GM21381 (cell line): ENCODE data around the gene SCLT1.
"Not testable (repeated sequence)": the region's sequence is repeated elsewhere in the genome, so short reads cannot be mapped to it uniquely, and the experiment has no call there.

Experiments used
- ATAC-seq: cut with Tn5 transposase; IDR thresholded peaks from one replicate; pipeline ENCODE4 v1.9.1; 2021; ENCODE audit warnings: mild to moderate bottlenecking, moderate library complexity; ENCODE audit not compliant: unreplicated experiment

Gene SCLT1

DNA sequence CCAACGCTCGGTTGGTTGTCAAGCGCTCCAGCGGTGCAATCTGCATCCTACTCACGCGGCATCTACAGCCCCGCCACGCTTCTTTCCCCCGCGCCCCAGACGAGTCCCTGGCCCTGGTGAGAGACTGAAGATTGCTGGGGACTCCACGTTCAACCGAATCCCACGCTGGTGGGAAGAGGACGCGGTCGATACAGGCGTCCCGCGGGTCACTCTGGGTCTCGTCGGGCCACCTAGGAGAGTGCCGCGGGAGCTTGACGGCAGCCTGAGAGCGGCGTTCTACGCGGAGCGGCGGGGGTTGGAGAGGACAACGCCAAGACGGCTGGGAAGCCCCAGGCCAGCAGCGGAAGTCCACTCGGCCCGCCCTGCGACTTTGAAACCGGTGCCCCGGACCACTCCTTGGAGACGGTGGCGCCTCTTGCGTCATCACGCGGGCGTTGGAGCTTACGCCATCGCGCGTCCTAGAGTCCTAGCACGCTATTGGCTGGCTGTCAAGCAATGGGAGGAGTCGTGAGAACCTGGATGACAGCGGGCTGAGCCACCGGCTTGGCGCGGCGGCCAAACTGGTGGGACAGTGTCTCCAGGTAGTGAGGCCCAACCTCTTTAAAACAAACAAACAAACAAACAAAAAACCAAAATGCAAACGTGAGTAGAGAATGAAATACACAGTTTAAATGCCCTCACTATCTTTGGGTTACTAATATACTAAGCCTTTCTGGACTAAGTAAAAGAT lies at the start of gene SCLT1:
Gene SCLT1 (minus strand): TSS at position 349 of the 730 bp plus-strand sequence. CDS start 436 bp downstream, outside the sequence.
- ATAC-seq, result peak; percentile 93

DNA sequence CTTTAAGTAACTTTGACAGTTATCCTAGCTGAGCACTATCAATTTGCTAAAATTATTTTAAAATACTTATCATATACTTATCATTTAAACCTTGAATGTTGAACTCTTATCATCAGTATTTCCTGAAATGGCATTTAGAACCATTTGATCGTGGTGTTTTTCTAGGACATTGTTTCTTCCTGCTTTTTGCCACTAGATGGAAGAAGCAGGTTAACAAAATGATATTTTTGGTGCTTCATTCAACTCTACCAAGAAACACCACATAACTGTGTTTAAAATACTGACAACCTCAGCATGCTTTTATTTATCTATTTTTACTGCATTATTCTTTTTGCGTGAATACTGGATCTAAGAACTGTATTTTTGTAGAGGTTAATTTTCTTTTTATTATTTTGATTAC lies 47.2 kb upstream of the SCLT1 start:
- ATAC-seq, result no peak

DNA sequence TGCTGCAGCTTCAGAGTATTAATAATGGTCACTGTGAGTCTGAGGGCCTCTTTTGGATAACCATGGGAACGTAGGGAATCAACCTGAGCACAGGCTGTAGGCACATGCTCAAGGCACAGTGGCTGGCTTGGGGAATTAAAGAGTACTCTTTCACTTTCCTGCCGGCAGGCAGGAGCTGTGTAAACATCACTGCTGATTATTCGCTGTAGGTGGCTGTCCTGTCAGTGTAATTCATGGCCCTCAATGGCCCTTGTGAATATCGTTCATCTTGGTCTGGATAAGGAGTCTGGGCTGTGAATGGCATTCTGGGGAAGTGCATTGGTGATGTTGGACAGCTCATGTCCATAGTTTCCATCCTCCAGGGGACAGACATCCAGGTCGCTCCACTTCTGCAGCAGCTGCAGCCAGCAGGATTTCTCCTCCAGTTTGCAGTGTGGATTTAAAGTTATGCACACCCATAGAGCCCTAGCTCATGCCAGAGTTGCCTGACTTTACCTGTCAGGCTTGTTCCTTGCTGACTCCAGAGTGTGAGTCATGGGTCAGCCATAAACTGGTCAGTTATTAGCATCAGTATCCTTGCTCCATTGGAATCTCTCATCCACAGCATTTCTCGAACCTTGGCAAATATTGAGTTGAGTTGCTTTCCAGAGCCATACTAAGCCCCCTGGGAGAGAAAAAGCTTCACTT lies 45.6 kb upstream of the SCLT1 start:
- ATAC-seq, result no peak

DNA sequence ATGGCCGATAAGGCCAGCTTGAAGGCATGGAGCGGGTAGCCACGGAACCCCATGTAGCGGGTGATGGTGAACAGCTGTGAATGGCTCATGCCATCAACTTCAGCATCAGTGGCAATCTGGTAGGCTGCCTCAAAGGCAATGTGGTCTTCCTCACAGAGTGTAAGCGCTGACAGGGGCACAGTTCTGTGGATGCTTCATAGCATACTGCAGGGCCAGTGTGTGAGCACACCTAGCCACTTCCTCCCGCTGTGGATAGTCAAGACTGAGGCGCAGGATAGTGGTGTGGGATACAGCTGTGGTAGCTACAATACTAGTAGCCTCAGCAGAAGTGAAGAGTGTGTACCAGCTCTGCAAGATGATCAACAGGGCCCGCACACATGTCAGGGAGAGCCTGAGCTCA lies 43.1 kb upstream of the SCLT1 start:
- ATAC-seq, result no peak

DNA sequence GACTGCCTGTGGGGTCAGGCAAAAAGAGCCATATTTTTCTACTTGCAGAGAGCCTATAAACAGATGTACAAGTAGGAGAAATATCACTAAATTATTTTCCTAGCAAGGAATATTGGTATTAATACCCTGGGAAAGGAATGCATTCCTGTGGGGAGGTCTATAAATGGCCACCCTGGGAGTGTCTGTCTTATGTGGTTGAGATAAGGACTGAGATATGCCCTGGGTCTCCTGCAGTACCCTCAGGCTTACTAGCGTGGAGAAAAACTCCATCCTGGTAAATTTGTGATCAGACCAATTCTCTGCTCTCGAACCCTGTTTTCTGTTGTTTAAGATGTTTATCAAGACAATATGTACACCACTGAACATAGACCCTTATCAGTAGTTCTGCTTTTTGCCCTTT lies 38.0 kb upstream of the SCLT1 start:
- no peak for ATAC-seq

DNA sequence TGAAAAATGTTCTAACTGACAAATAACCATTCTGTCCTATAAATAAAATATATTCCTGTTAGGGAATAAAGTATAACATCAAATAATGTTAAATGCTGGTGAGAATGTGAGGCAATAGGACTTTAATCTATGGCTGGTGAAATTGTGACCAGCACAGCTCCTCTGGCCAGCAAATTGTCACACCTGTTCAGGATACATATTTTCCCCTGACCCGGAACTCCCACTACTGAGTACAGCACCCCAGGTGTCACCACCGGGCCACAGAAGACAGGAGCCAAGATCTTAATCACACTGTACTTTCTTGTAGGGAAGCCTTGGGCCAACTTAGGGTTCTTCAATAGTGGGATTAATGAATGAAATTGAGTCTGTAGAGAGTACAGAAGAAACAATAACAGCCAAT lies 35.8 kb upstream of the SCLT1 start:
- no peak for ATAC-seq

DNA sequence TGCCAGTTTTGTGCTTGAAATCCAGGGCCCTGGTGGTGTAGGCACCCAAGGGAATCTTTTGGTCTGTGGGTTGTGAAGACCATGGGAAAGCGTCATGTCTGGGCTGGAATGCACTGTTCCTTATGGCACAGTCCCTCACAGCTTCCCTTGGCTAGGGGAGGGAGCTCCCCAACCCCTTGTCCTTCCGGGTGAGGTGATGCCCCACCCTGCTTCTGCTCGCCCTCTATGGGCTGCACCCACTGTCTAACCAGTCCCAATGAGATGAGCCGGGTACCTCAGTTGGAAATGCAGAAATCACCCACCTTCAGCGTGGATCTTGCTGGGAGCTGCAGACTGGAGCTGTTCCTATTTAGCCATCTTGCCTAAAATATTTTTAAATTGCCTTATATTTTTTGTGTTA lies 33.3 kb upstream of the SCLT1 start:
- ATAC-seq, result not testable (repeated sequence)

DNA sequence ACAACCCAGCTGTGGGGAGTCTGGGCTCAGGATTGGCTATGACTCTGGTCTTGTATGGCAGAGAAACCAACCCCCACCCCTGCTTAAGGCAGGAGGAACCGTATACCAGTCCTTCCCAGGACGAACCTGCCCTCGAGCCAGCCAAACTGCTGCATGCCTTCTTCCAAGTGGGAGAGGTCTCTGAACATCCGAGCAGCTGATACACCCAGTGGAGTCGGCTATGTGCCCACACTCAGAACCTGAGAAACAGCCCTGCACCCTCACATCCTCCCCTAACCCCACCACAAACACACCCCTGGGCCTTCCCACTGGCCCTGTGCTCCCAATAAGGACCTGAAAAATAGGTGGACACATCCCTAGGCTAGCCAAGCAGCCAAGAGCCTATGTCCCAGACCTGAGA lies 24.4 kb upstream of the SCLT1 start:
- ATAC-seq, result no peak

DNA sequence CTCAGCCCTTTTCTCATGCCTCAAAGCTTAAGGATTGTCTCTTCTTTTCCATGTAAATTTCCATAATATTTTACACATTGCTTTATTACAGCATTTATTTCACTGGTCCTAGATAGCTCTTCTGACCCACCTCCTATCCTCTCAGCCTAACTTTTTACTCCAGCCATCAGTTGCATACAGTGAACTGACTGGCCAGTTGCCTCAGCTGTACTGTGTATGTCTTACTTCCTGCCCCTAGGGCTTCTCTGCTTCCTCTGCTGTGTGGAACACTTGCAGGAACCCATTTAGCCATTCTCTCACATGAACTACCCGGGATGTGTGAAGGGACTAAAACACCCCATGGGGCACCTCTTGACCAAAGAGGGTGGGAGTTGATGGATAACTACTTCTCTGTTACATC lies 20.6 kb upstream of the SCLT1 start:
- no peak for ATAC-seq

DNA sequence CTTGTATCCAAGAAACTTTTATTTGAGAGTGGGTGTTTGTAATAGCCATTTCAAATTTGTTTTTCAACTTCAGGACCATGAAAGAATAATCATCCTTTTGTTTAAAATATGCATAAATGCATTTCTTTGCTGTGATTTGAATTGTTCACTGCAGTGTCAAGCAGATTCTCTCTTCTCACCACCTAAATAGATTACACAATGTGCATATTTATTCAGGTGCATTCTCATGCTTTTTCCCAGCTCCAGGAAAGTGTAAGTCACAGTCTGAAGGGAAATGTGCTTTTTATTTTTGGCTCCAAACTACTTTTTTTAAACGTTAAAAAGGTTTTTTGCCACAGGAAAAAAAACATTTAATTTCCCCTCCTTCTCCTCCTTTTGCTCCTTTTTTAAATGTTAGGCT lies 20.1 kb upstream of the SCLT1 start:
- ATAC-seq, result no peak

DNA sequence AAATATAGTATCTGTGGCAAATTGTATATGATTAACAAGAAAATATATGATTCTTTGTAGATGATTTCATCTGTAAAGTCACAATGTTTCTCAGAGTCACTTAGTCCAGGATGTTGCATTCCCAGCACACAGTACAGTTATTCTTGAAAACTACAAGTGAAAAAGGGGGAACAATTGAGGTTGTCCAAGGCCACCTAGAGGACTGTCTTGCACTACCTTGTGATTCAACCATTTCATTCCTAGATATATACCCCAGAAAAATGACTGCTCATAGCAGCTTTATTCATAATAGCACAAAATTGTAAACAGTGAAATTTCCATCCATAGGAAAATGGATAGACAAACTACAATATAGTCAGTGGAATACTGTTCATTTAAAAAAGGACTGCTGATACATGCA lies 18.6 kb upstream of the SCLT1 start:
- no peak for ATAC-seq

DNA sequence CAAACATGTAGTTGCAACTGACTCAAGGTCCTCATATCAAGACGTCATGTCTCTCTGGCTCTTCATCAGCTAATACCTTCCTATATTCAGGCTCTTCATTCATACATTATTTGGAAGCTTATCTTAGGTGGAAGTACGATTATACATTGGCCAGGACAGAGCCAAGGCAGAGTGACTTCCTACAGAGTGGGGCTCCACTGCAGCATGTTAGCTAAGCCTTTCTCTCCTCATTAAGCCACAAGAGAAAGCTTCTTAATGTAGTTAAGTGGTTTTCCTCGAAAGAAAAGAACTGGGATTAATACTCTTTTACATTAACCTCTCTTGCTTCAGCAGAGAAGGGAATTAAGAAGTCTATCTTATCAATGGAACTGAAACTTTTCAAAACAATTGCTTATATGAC lies 17.6 kb upstream of the SCLT1 start:
- ATAC-seq, result no peak

DNA sequence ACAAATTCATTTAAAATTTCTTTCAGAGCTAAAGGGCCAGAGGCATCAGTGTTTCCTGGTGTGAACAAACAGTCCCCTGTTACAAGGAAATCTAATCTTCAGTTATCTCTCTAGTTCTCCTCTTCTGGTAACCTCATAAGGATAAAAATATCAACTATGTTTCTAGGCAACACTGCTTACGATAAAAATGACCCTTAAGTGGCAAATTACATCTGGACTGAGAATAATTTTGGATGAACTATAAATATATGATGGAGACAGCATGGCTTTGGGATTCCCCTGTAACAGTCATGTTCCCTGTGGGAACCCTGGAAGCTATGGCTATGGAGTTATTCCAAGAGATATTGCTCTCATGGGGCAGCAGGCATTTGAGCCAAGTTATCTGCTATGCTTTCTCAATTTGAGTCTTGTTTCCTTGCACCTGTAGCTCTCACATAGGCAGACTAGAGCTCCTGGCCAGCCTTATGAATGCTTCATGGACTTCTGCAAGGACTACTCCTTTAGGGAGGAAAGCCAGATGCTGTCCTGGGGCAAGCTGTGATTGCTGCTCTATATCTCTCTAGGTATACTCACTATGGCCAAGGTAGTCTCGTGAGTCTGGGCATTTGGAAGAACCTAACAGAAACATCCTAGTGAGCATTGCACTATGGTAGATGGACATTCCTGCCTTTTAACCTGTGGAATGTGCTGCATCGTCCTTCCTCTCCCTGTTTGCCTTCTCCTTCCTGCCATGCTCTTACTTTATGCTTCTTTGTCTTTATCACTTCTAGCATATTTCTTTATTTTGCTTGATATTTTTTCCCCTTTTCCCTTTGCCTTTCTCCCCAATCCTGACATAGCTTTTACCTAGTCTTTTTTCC lies 16.9 kb upstream of the SCLT1 start:
- no peak for ATAC-seq

DNA sequence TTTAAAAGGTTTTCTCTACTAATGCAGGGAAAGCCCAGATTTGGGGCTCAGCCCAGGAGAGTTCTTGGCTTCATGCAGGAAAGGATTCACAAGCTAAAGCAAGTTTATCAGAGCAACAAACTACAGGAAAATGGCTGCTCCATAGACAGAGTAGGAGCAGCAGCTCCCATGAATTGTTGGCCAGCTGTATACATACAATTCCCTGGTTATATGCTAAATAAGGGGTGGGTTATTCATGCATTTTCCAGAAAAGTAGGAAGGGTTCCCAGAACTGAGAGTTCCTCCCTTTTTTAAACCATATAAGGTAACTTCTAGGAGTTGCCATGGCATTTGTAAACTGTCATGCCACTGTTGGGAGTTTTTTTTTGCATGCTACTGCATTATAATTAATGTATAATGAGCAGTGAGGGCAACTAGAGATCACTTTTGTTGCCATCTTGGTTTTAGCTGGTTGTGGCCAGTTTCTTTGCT lies 5.2 kb upstream of the SCLT1 start:
- ATAC-seq, result no peak

DNA sequence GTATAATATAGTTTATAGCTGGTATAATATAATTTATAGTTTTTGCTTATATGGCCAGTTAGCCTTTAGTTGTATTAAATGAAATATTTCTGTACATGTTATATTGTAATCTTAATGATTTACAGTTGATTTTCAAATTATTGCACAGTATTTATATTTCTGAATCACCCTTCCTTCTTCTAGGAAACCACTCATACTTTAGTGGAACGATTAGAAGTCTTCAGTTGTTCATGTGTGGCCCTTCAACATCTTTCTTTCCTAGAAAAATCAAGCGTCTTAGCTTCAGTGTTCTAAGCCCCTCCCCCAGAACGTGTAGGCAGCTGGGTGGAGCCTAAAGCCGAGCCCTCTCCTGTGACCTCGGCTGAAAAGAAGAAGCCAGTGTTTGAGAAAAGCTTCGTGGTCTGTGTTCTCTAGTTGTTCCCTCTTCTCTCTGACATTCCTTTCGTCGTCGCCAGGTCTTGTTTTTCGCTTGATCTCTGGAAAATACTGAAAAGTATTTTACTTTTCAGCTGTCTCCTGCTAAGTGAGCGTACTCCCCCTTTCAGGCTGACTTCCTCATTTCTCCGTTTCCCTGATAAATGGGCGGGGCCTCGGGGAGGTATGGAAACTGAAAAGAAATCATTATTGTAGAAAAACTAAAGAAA lies 2.6 kb upstream of the SCLT1 start, which contains the start of gene C4orf33:
Gene C4orf33 (plus strand): TSS at position 342 of the 644 bp plus-strand sequence. CDS start 6,459 bp downstream, outside the sequence.
- ATAC-seq, result peak; percentile 41

DNA sequence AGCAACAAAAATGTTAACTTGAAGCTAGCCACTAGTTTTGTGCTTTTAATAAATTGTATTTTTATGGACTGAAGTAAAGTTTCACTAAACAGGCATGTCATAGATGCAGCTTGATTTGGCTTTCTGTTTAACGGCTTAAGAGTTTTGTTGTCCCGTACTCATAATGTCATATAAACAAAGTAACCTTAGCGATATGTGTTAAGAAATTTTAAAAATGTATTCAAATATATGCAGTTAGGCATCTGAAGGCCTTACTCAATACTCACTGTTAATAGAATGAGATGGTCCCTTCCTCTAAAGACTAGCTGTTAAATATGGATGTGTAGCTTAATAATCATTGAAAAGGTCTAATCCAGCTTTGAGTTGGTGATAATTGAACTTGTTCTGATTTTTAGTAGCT lies 1.0 kb upstream of the SCLT1 start:
- no peak for ATAC-seq

DNA sequence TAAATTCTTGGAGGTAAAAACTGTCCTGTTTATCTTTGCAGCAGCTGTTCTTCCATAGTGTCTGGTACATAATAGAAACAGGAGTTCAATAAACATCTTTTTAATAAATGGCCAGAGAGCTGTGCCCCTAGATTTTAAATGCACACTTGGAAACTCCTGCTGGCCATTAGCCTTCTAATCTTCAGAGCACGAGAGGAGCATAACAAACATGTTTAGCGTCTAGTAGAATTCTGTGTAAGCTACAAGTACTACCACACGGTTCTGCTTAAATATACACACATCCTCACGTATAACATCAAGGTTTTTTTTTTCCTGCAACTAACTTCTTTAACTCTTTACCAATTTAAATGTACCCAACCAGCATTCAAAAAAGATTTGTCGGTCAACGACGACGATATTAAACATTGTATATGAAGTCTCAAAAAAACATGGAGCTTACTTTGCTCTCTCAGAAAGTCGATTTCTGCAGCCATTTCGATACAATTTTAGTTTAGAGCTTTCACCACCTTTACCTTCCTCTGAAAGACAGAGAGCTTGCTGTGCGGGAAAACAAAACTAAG lies 628 bp downstream of the SCLT1 start:
- ATAC-seq, result no peak

DNA sequence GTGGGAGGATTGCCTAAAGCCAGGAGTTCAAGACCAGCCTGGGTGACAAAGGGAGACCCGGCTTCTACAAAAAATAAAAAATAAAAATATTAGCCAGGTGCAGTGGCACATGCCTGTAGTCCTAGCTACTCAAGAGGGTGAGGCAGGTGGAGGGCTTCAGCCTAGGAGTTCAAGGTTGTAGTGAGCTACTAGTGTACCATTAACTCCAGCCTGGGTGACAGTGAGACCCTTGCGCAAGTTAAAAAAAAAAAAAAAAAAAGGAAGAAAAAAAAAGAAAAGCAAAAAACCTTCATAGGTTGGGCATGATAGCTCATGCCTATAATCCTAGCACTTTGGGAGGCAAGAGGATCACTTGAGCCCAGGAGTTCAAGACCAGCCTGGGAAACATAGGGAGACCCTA lies 5.8 kb downstream of the SCLT1 start:
- no peak for ATAC-seq

DNA sequence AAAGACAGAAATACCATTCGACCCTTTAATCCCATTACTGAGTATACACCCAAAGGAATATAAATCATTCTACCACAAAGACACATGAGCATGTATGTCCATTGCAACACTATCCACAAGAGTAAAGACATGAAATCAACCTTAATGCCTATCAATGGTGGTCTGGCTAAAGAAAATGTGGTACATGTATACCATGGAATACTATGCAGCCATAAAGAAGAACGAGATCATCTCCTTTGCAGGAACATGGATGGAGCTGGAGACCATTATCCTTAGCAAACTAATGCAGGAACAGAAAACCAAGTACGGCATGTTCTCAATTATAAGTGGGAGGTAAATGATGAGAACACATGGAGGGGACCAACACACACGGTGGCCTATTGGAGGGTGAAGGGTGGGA lies 7.9 kb downstream of the SCLT1 start:
- no peak for ATAC-seq

DNA sequence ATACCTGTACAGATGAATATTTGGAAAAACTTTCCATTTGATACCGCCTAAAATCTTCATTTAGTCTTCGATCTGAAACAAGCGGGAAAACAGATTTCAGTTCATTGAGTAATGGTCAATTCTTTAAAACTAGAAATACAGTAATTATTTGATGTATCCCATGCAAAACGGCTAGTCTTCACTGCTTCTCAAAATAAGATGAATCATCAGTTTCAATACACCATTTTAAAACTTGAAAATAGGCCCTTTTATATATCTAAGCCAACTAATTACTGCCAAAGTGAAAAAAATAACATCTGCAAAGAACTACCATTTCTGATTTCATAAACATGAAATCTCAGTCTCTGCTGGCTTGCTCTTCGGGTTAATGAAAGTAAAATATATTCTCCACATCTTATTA lies 11.0 kb downstream of the SCLT1 start:
- no peak for ATAC-seq

DNA sequence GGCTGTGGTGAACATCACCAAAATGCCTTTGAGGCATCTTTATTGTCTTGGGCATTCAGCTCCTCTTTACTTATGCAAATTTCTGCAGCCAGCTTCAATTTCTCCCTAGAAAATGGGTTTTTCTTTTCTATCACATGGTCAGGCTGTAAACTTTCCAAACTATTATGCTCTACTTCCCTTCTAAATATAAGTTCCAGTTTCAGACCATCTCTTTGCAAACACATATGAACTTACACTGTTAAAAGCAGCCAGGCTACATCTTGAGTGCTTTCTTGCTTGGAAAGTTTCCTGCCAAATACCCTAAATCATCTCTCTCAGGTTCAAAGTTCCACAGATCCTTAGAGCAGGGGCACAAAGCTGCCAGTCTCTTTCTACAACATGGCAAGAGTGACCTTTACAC lies 13.2 kb downstream of the SCLT1 start:
- no peak for ATAC-seq
